AG10803 (cell line): Measurements from ENCODE around the gene ENTPD5.

Experiments used
- DNase-seq: peaks from one replicate; pipeline ENCODE4 v3.0.0; 2010; ENCODE audit warnings: low read depth
- H3K4me3 ChIP-seq: 2 replicates; pipeline ENCODE4 v1.5.1; 2011; ENCODE audit warnings: mild to moderate bottlenecking, low read length, control low read depth
- CTCF ChIP-seq: conservative IDR thresholded peaks from 2 replicates; pipeline ENCODE4 v1.5.1; 2011; ENCODE audit warnings: mild to moderate bottlenecking, low read length, control low read depth, inconsistent platforms

Gene ENTPD5

GRCh38 chr14:73988065-73988464 lies 31.0 kb downstream of the ENTPD5 start:
- no peak for DNase-seq
- no peak overlapping the region for H3K4me3 ChIP-seq
- no peak for TF ChIP-seq CTCF

- DNase-seq: no peak
- no peak for TF ChIP-seq CTCF
- no peak overlapping the region for H3K4me3 ChIP-seq
Measured at GRCh38 chr14:73977896-73978295, 41.2 kb downstream of the ENTPD5 start.

DNA sequence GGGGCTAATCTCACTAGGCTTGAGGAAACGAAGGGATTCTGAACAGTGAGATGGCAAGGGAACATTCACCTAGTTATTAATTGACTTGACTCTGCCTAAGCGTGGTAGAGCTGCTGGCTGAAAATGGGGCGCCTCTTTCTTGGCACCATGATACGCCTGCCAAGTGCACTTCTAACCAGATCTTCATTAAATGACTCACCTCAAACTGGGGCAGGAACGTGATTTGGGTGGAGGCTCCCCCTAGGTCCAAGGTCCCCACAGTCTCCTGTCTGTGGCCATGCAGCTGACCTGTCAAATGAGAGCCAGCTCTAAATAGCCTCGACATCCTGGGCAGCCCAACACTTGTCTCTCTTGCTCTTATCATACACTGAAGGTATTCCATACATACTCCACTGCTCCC lies 43.0 kb downstream of the ENTPD5 start:
- H3K4me3 ChIP-seq: no peak overlapping the region
- no peak for TF ChIP-seq CTCF
- no peak for DNase-seq

- DNase-seq: no peak
- TF ChIP-seq CTCF: no peak
- H3K4me3 ChIP-seq: no peak overlapping the region
Measured at GRCh38 chr14:73973497-73973896, 45.6 kb downstream of the ENTPD5 start.

DNA sequence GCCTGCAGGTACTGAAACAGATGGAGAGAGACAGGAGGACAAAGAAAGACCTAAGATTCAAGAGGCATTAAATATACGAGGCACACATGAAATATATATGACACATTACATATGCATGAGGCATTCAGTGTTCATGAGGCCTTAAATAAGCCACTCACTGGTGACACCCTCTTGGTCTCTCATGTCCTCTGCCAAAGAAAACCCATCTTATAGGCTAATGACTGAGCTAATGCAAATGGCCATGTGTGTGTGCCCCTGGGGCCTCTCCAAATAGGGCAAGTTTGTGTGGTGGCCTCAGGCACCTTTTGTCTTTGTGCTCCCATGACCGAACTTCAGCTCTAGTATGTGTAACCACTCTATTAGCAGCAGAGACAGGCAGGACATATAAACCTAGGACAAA lies 50.2 kb downstream of the ENTPD5 start:
- no peak for DNase-seq
- TF ChIP-seq CTCF: no peak

GRCh38 chr14:73965216-73965615 lies 53.9 kb downstream of the ENTPD5 start:
- TF ChIP-seq CTCF: no peak
- no peak overlapping the region for H3K4me3 ChIP-seq
- no peak for DNase-seq

More for the DNA sequence above, 50.2 kb downstream of the ENTPD5 start:
- no peak overlapping the region for H3K4me3 ChIP-seq

DNA sequence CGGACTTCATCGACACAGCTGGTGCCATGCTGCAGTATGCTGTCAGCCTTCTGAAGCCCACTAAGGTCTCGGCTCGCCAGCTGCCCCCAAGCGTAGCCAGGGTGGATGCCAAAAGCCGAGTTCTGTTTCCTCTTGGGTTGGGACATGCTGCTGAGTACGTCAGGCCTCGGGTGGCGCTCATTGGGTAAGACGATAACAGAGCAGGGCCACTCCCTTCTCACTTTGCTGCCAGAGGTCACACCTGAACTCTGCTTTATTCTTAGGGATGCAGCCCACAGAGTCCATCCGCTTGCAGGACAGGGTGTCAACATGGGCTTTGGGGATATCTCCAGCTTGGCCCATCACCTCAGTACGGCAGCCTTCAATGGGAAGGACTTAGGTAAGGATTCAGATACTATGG lies 57.9 kb downstream of the ENTPD5 start:
- no peak overlapping the region for H3K4me3 ChIP-seq
- no peak for TF ChIP-seq CTCF
- no peak for DNase-seq
